Measurements from ENCODE around the gene GXYLT1.

Gene GXYLT1

DNA sequence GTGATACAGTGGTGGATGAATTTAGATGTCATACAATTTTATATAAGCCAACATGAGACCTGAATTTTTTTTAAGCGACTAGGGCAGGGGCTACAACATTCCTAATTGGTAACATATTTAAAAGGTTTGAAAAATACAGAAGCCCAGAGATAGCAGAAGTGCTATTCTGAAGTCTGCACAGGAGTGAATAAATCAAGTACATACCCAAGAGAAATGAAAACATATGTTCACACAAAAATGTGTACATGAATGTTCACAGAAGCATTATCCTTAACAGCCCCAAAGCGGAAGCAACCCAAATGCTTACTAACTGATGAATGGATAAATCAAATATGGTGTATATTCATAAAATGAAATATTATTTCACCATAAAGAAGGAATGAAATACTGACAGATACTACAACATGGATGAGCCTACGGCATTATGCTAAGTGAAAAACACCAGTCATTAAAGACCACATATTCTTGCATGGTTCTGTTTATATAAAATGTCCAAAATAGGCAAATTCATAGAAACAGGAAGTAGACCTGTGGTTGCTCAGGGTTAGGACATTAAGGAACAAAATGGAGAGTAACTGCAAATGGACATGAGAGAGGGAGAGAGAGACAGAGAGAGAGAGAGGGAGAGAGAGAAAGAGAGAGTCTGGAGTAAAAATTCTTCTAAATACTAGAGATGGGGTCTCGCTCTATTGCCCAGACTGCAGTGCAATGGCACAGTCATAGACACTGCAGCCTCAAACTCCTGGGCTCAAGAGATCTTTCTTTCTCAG, 28.0 kb upstream of the GXYLT1 start:
- no peak overlapping the region for H3K23ac ChIP-seq (ENCODE audit: low read length)
- H3K9ac ChIP-seq (ENCODE audit: low read length) = no peak overlapping the region
- H3K36me3 ChIP-seq (ENCODE audit: control insufficient read depth, insufficient read depth, low read length) = no peaks in the 10 kb centered on the region
- no peak overlapping the region for H2BK15ac ChIP-seq (replicated peaks; ENCODE audit: low read depth)
- no peak overlapping the region for H3K4ac ChIP-seq (ENCODE audit: low read depth, low read length)
- DNase-seq = no peak
- H3K79me2 ChIP-seq (ENCODE audit: control insufficient read depth, insufficient read depth, low read length) = no peaks in the 10 kb centered on the region
- H3K4me3 ChIP-seq (ENCODE audit: low read length) = no peak overlapping the region
- no peak overlapping the region for H2BK120ac ChIP-seq (ENCODE audit: low read depth, low read length)
- no peak overlapping the region for H3K18ac ChIP-seq (ENCODE audit: low read length)
- H3K27me3 ChIP-seq (ENCODE audit: insufficient read depth, low read length, poor library complexity) = no peaks in the 10 kb centered on the region
- no peak overlapping the region for H2BK5ac ChIP-seq (ENCODE audit: low read length)
- H3K79me1 ChIP-seq (ENCODE audit: low read length) = no peaks in the 10 kb centered on the region
- no peak overlapping the region for H3K27ac ChIP-seq (ENCODE audit: low read depth, low read length)
- H4K5ac ChIP-seq (ENCODE audit: low read length) = no peak overlapping the region
- no peak overlapping the region for H2AK5ac ChIP-seq (ENCODE audit: low read length)
- no CpG with 5 or more reads among the region's 4 CpGs for WGBS (ENCODE audit: extremely low coverage, insufficient coverage, low lambda C conversion rate)
- H3K4me2 ChIP-seq (ENCODE audit: low read length) = no peak overlapping the region
- no peaks in the 10 kb centered on the region for H3K4me1 ChIP-seq (ENCODE audit: control insufficient read depth, low read depth, low read length)
- no peak overlapping the region for H4K8ac ChIP-seq (ENCODE audit: low read depth, low read length)
- no peak overlapping the region for H3K56ac ChIP-seq (ENCODE audit: low read length)

DNA sequence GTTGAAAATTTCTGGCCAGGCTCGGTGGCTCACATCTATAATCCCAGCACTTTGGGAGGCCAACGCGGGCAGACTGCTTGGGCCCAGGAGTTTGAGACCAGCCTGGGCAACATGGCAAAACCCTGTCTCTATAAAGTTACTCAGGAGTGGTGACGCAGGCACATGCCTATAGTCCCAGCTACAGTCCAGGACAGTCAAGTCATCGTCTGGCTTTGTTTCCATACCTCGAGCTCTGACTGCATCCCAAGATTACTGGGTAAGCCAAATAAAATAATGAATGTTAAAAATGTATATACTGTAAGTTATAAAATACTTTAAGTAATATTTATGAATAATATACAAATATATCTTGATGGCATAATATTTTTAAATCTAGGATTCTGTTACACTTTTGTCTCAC, 23.0 kb upstream of the GXYLT1 start:
- Histone ChIP-seq H3K36me3 (ENCODE audit: control insufficient read depth, insufficient read depth, low read length) (no peaks in the 10 kb centered on the region), H3K27ac (ENCODE audit: low read depth, low read length) (no peak overlapping the region), H3K23ac (ENCODE audit: low read length) (no peak overlapping the region), H2BK15ac (replicated peaks; ENCODE audit: low read depth) (no peak overlapping the region), H2AK5ac (ENCODE audit: low read length) (no peak overlapping the region), H3K4me3 (ENCODE audit: low read length) (no peak overlapping the region), H3K79me2 (ENCODE audit: control insufficient read depth, insufficient read depth, low read length) (no peaks in the 10 kb centered on the region), H3K27me3 (ENCODE audit: insufficient read depth, low read length, poor library complexity) (no peaks in the 10 kb centered on the region), H4K5ac (ENCODE audit: low read length) (no peak overlapping the region), H2BK5ac (ENCODE audit: low read length) (no peak overlapping the region), H2BK120ac (ENCODE audit: low read depth, low read length) (no peak overlapping the region), H4K8ac (ENCODE audit: low read depth, low read length) (no peak overlapping the region), H3K4me1 (ENCODE audit: control insufficient read depth, low read depth, low read length) (no peaks in the 10 kb centered on the region), H3K79me1 (ENCODE audit: low read length) (no peaks in the 10 kb centered on the region), H3K4ac (ENCODE audit: low read depth, low read length) (no peak overlapping the region), H3K18ac (ENCODE audit: low read length) (no peak overlapping the region), H3K9ac (ENCODE audit: low read length) (no peak overlapping the region), H3K56ac (ENCODE audit: low read length) (no peak overlapping the region), H3K4me2 (ENCODE audit: low read length) (no peak overlapping the region)
- DNase-seq = no peak
- no CpG with 5 or more reads among the region's 6 CpGs for WGBS (ENCODE audit: extremely low coverage, insufficient coverage, low lambda C conversion rate)

DNA sequence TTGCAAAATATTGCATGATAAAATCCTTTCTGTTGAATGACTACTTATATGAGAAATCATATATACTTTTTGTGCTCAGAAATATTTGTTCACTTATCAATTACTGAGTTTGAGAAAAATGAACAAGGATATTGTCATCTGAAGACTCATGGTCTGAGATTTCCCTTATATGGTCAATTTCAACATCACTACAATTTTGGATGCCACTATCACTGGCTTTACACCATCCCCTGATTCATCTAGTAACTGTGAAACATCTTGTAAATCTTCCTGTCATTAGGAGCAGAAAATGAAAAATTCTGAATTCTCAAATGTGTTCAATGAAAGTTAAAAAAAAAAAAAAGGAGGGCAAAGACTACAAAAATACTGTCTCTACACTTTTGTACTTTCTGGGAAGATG, 21.8 kb upstream of the GXYLT1 start:
- no peak overlapping the region for H2BK5ac ChIP-seq (ENCODE audit: low read length)
- no peak overlapping the region for H2BK120ac ChIP-seq (ENCODE audit: low read depth, low read length)
- no peak overlapping the region for H3K4ac ChIP-seq (ENCODE audit: low read depth, low read length)
- H3K4me2 ChIP-seq (ENCODE audit: low read length) = no peak overlapping the region
- no peak overlapping the region for H3K9ac ChIP-seq (ENCODE audit: low read length)
- no peak overlapping the region for H3K23ac ChIP-seq (ENCODE audit: low read length)
- H3K36me3 ChIP-seq (ENCODE audit: control insufficient read depth, insufficient read depth, low read length) = no peaks in the 10 kb centered on the region
- H3K4me3 ChIP-seq (ENCODE audit: low read length) = no peak overlapping the region
- H4K5ac ChIP-seq (ENCODE audit: low read length) = no peak overlapping the region
- no peak overlapping the region for H4K8ac ChIP-seq (ENCODE audit: low read depth, low read length)
- H2BK15ac ChIP-seq (replicated peaks; ENCODE audit: low read depth) = no peak overlapping the region
- H3K27me3 ChIP-seq (ENCODE audit: insufficient read depth, low read length, poor library complexity) = no peaks in the 10 kb centered on the region
- H3K79me2 ChIP-seq (ENCODE audit: control insufficient read depth, insufficient read depth, low read length) = no peaks in the 10 kb centered on the region
- no peak overlapping the region for H3K56ac ChIP-seq (ENCODE audit: low read length)
- no peak for DNase-seq
- no peak overlapping the region for H2AK5ac ChIP-seq (ENCODE audit: low read length)
- no peaks in the 10 kb centered on the region for H3K79me1 ChIP-seq (ENCODE audit: low read length)
- H3K18ac ChIP-seq (ENCODE audit: low read length) = no peak overlapping the region
- H3K27ac ChIP-seq (ENCODE audit: low read depth, low read length) = no peak overlapping the region
- H3K4me1 ChIP-seq (ENCODE audit: control insufficient read depth, low read depth, low read length) = no peaks in the 10 kb centered on the region

DNA sequence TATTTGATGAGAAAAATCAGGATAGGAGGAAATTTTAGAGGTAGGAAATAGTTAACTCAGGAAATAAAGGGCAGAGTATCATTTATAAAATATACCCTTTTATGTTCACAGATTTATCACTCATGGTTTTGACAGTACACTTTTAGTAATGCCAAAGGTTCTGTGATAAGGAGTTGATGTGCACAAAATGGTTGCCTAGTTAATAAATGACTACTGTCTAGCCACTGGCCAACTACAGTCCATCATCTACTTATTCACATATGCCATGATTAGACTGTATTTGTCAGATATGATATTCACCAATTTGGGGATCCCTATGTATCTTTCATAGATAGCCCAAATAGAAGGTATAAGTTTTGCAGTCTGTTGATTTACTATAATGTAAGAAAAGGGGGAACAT, 19.2 kb upstream of the GXYLT1 start:
- Histone ChIP-seq H3K36me3 (ENCODE audit: control insufficient read depth, insufficient read depth, low read length) (no peaks in the 10 kb centered on the region), H2BK5ac (ENCODE audit: low read length) (no peak overlapping the region), H3K4me2 (ENCODE audit: low read length) (no peak overlapping the region), H3K18ac (ENCODE audit: low read length) (no peak overlapping the region), H3K79me1 (ENCODE audit: low read length) (no peaks in the 10 kb centered on the region), H3K4me1 (ENCODE audit: control insufficient read depth, low read depth, low read length) (no peaks in the 10 kb centered on the region), H4K8ac (ENCODE audit: low read depth, low read length) (no peak overlapping the region), H2BK120ac (ENCODE audit: low read depth, low read length) (no peak overlapping the region), H3K23ac (ENCODE audit: low read length) (no peak overlapping the region), H4K5ac (ENCODE audit: low read length) (no peak overlapping the region), H2BK15ac (replicated peaks; ENCODE audit: low read depth) (no peak overlapping the region), H2AK5ac (ENCODE audit: low read length) (no peak overlapping the region), H3K4me3 (ENCODE audit: low read length) (no peak overlapping the region), H3K4ac (ENCODE audit: low read depth, low read length) (no peak overlapping the region), H3K56ac (ENCODE audit: low read length) (no peak overlapping the region), H3K9ac (ENCODE audit: low read length) (no peak overlapping the region), H3K27ac (ENCODE audit: low read depth, low read length) (no peak overlapping the region), H3K79me2 (ENCODE audit: control insufficient read depth, insufficient read depth, low read length) (no peaks in the 10 kb centered on the region), H3K27me3 (ENCODE audit: insufficient read depth, low read length, poor library complexity) (no peaks in the 10 kb centered on the region)
- no peak for DNase-seq

DNA sequence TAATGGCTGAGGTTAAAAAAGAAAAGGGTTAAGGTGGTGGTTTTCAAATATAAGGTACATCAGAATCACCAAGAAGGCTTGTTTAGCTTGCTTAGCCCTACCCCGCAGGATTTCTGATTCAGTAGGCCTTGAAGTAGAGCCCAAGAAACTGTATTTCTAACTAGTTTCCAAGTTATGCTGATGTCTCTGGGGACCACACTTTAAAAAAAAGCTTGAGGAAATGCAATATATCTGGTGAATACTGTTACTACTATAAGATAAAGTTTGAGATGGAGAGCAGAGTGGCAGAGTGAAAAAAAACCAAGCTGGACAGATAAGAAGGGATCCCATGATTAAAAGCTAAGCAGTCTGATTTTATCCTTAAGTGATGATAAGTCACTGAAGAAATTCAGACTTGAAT, 18.3 kb upstream of the GXYLT1 start:
- no peak overlapping the region for H4K5ac ChIP-seq (ENCODE audit: low read length)
- no peak overlapping the region for H2BK120ac ChIP-seq (ENCODE audit: low read depth, low read length)
- H2BK15ac ChIP-seq (replicated peaks; ENCODE audit: low read depth) = no peak overlapping the region
- H3K4me2 ChIP-seq (ENCODE audit: low read length) = no peak overlapping the region
- H4K8ac ChIP-seq (ENCODE audit: low read depth, low read length) = no peak overlapping the region
- no CpG with 5 or more reads among the region's 1 CpG for WGBS (ENCODE audit: extremely low coverage, insufficient coverage, low lambda C conversion rate)
- no peak overlapping the region for H2AK5ac ChIP-seq (ENCODE audit: low read length)
- H3K27ac ChIP-seq (ENCODE audit: low read depth, low read length) = no peak overlapping the region
- no peaks in the 10 kb centered on the region for H3K36me3 ChIP-seq (ENCODE audit: control insufficient read depth, insufficient read depth, low read length)
- no peaks in the 10 kb centered on the region for H3K4me1 ChIP-seq (ENCODE audit: control insufficient read depth, low read depth, low read length)
- no peak overlapping the region for H2BK5ac ChIP-seq (ENCODE audit: low read length)
- H3K27me3 ChIP-seq (ENCODE audit: insufficient read depth, low read length, poor library complexity) = no peaks in the 10 kb centered on the region
- H3K9ac ChIP-seq (ENCODE audit: low read length) = no peak overlapping the region
- H3K79me1 ChIP-seq (ENCODE audit: low read length) = no peaks in the 10 kb centered on the region
- H3K4ac ChIP-seq (ENCODE audit: low read depth, low read length) = no peak overlapping the region
- no peak overlapping the region for H3K23ac ChIP-seq (ENCODE audit: low read length)
- H3K56ac ChIP-seq (ENCODE audit: low read length) = no peak overlapping the region
- H3K79me2 ChIP-seq (ENCODE audit: control insufficient read depth, insufficient read depth, low read length) = no peaks in the 10 kb centered on the region
- H3K18ac ChIP-seq (ENCODE audit: low read length) = no peak overlapping the region
- DNase-seq = no peak
- H3K4me3 ChIP-seq (ENCODE audit: low read length) = no peak overlapping the region

DNA sequence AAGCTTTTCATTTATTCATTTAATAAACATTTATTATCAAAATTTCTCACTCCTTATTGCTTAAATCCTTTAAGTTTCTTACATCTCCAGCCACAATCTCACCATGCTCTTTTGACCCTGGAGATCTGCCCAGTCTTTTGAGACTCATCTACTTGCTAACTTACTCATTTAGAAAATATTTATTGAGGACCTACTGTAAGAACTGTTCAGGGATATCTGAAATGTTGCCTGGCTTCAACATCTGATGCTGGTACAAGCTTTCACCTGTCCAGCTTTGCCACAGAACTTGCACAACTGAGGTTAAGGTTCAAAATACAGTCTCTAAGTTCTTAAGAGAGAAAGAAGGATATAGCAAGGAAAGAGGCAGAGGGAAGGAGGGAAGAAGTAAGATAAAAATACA, 17.5 kb upstream of the GXYLT1 start:
- H3K27ac ChIP-seq (ENCODE audit: low read depth, low read length) = no peak overlapping the region
- no peak overlapping the region for H2BK15ac ChIP-seq (replicated peaks; ENCODE audit: low read depth)
- DNase-seq = no peak
- no peak overlapping the region for H3K18ac ChIP-seq (ENCODE audit: low read length)
- H4K8ac ChIP-seq (ENCODE audit: low read depth, low read length) = no peak overlapping the region
- no peaks in the 10 kb centered on the region for H3K36me3 ChIP-seq (ENCODE audit: control insufficient read depth, insufficient read depth, low read length)
- no peak overlapping the region for H3K9ac ChIP-seq (ENCODE audit: low read length)
- no peak overlapping the region for H3K23ac ChIP-seq (ENCODE audit: low read length)
- no peaks in the 10 kb centered on the region for H3K79me1 ChIP-seq (ENCODE audit: low read length)
- no peak overlapping the region for H2BK5ac ChIP-seq (ENCODE audit: low read length)
- no peak overlapping the region for H3K56ac ChIP-seq (ENCODE audit: low read length)
- no peaks in the 10 kb centered on the region for H3K79me2 ChIP-seq (ENCODE audit: control insufficient read depth, insufficient read depth, low read length)
- no peaks in the 10 kb centered on the region for H3K4me1 ChIP-seq (ENCODE audit: control insufficient read depth, low read depth, low read length)
- no peaks in the 10 kb centered on the region for H3K27me3 ChIP-seq (ENCODE audit: insufficient read depth, low read length, poor library complexity)
- H3K4me2 ChIP-seq (ENCODE audit: low read length) = no peak overlapping the region
- no peak overlapping the region for H3K4me3 ChIP-seq (ENCODE audit: low read length)
- no peak overlapping the region for H3K4ac ChIP-seq (ENCODE audit: low read depth, low read length)
- no peak overlapping the region for H2AK5ac ChIP-seq (ENCODE audit: low read length)
- no peak overlapping the region for H2BK120ac ChIP-seq (ENCODE audit: low read depth, low read length)
- H4K5ac ChIP-seq (ENCODE audit: low read length) = no peak overlapping the region
